ENCODE measurements around the gene ZNF519. TPM values are rescaled to one million over a fixed set of nuclear protein-coding genes. Genes with fewer than 3 reads are reported as not detected.

The ZNF519 gene
- total RNA-seq, 1 donor from 2014 or later: 16.9 TPM

GRCh38 chr18:14098428-14098827 lies 33.8 kb downstream of the ZNF519 start:
- no peak for DNase-seq (ENCODE audit: low spot score)

GRCh38 chr18:14097761-14098160 lies 34.5 kb downstream of the ZNF519 start:
- DNase-seq (ENCODE audit: low spot score): no peak

GRCh38 chr18:14093307-14093915 lies 38.8 kb downstream of the ZNF519 start:
- DNase-seq (ENCODE audit: low spot score): no peak

- DNase-seq (ENCODE audit: low spot score): no peak
These were observed 39.5 kb downstream of the ZNF519 start for GRCh38 chr18:14092625-14093306.

- no peak for DNase-seq (ENCODE audit: low spot score)
These were observed 42.5 kb downstream of the ZNF519 start for GRCh38 chr18:14089781-14090180.

- no peak for DNase-seq (ENCODE audit: low spot score)
These were observed 43.0 kb downstream of the ZNF519 start for GRCh38 chr18:14089191-14089590.

- DNase-seq (ENCODE audit: low spot score): peak; percentile 55
These were observed 45.6 kb downstream of the ZNF519 start for GRCh38 chr18:14086458-14087231.

- DNase-seq (ENCODE audit: low spot score): no peak
These were observed 46.3 kb downstream of the ZNF519 start for GRCh38 chr18:14085770-14086457.

- no peak for DNase-seq (ENCODE audit: low spot score)
These were observed 57.0 kb downstream of the ZNF519 start for GRCh38 chr18:14075196-14075595.

GRCh38 chr18:14074187-14074586 lies 58.0 kb downstream of the ZNF519 start:
- DNase-seq (ENCODE audit: low spot score): no peak

- DNase-seq (ENCODE audit: low spot score): no peak
These were observed 78.6 kb downstream of the ZNF519 start for GRCh38 chr18:14053661-14054060.

Other genes starting within 250 kb of the ZNF519 start
- gene MC2R, start 216.9 kb downstream of the ZNF519 start, total RNA-seq (ENCODE audit: insufficient read depth, low replicate concordance): 12.3 TPM

Measured in umbilical cord (tissue), 2 donors.